Measurements from ENCODE around the gene NRXN3. TPM values are rescaled to one million over a fixed set of nuclear protein-coding genes. Genes with fewer than 3 reads are reported as not detected.

The NRXN3 gene
- total and polyA plus RNA-seq, 2 experiments from 2014 or later, result 1.0 to 1.8 TPM

DNA sequence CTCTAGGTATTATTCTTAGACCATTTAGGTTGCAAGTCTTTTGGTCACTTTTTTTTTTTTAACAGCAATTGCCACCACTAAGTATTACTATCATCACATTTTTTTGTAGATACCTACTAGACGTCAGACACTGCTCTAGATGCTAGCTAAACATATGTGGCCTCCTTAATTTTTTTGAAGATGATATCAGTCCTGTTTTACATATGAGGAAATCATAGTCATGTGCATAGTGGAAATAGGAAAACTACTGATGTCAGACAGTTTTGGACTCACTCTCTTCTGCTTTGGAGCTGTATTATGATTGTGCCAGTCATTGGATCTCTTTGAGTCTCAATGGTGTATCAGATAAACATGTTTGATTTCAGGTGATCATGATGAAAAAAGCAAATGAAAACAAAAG is 1736.8 kb downstream of the NRXN3 start:
- Histone ChIP-seq H3K79me2 (replicated peaks; ENCODE audit: insufficient read depth) (no peaks in the 10 kb centered on the region), H3K4me2 (no peak overlapping the region), H3K36me3 (ENCODE audit: insufficient read depth) (no peaks in the 10 kb centered on the region), H3K4me3 (no peak overlapping the region), H3K27ac (ENCODE audit: low read depth) (no peak overlapping the region), H3K27me3 (ENCODE audit: insufficient read depth) (no peaks in the 10 kb centered on the region), H3K9me2 (ENCODE audit: insufficient read depth) (no peaks in the 10 kb centered on the region), H2AFZ (no peak overlapping the region), H3K4me1 (ENCODE audit: insufficient read depth) (0 out of 2 replicates have a peak, but pooled peaks cover 7% of the 10 kb centered on the region), H3F3A (replicated peaks; ENCODE audit: low read depth) (no peaks in the 10 kb centered on the region), H4K20me1 (replicated peaks; ENCODE audit: insufficient read depth) (no peaks in the 10 kb centered on the region)
- H3K4me3 Mint-ChIP-seq, result no peak overlapping the region
- no peaks in the 10 kb centered on the region for H3K27me3 Mint-ChIP-seq (ENCODE audit: insufficient read depth, low read depth, poor library complexity)
- peaks cover 2% of the 10 kb centered on the region; the same call in 1 of the 3 replicates for H3K4me1 Mint-ChIP-seq
- DNase-seq (ENCODE audit: low spot score) (no peak), ATAC-seq (no peak)
- H3K27ac Mint-ChIP-seq, result no peak overlapping the region
- TF ChIP-seq, protein P1, sequence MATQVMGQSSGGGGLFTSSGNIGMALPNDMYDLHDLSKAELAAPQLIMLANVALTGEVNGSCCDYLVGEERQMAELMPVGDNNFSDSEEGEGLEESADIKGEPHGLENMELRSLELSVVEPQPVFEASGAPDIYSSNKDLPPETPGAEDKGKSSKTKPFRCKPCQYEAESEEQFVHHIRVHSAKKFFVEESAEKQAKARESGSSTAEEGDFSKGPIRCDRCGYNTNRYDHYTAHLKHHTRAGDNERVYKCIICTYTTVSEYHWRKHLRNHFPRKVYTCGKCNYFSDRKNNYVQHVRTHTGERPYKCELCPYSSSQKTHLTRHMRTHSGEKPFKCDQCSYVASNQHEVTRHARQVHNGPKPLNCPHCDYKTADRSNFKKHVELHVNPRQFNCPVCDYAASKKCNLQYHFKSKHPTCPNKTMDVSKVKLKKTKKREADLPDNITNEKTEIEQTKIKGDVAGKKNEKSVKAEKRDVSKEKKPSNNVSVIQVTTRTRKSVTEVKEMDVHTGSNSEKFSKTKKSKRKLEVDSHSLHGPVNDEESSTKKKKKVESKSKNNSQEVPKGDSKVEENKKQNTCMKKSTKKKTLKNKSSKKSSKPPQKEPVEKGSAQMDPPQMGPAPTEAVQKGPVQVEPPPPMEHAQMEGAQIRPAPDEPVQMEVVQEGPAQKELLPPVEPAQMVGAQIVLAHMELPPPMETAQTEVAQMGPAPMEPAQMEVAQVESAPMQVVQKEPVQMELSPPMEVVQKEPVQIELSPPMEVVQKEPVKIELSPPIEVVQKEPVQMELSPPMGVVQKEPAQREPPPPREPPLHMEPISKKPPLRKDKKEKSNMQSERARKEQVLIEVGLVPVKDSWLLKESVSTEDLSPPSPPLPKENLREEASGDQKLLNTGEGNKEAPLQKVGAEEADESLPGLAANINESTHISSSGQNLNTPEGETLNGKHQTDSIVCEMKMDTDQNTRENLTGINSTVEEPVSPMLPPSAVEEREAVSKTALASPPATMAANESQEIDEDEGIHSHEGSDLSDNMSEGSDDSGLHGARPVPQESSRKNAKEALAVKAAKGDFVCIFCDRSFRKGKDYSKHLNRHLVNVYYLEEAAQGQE (IDR thresholded peaks at IDR 0.05; ENCODE audit: unreplicated experiment), result no peak
- no peak for TF ChIP-seq ZNF331 (CRISPR knock-in tag; IDR thresholded peaks at IDR 0.05; ENCODE audit: low read depth)
- TF ChIP-seq POLR2AphosphoS5 (IDR thresholded peaks at IDR 0.05; ENCODE audit: low read depth), result no peak
- TF ChIP-seq, protein P2, sequence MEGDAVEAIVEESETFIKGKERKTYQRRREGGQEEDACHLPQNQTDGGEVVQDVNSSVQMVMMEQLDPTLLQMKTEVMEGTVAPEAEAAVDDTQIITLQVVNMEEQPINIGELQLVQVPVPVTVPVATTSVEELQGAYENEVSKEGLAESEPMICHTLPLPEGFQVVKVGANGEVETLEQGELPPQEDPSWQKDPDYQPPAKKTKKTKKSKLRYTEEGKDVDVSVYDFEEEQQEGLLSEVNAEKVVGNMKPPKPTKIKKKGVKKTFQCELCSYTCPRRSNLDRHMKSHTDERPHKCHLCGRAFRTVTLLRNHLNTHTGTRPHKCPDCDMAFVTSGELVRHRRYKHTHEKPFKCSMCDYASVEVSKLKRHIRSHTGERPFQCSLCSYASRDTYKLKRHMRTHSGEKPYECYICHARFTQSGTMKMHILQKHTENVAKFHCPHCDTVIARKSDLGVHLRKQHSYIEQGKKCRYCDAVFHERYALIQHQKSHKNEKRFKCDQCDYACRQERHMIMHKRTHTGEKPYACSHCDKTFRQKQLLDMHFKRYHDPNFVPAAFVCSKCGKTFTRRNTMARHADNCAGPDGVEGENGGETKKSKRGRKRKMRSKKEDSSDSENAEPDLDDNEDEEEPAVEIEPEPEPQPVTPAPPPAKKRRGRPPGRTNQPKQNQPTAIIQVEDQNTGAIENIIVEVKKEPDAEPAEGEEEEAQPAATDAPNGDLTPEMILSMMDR (conservative IDR thresholded peaks at IDR 0.05; ENCODE audit: low read depth in 2 of 2), result no peak
- no peak for TF ChIP-seq CREB1 (CRISPR knock-in tag; IDR thresholded peaks at IDR 0.05; ENCODE audit: low read depth)
- TF ChIP-seq, protein P3, sequence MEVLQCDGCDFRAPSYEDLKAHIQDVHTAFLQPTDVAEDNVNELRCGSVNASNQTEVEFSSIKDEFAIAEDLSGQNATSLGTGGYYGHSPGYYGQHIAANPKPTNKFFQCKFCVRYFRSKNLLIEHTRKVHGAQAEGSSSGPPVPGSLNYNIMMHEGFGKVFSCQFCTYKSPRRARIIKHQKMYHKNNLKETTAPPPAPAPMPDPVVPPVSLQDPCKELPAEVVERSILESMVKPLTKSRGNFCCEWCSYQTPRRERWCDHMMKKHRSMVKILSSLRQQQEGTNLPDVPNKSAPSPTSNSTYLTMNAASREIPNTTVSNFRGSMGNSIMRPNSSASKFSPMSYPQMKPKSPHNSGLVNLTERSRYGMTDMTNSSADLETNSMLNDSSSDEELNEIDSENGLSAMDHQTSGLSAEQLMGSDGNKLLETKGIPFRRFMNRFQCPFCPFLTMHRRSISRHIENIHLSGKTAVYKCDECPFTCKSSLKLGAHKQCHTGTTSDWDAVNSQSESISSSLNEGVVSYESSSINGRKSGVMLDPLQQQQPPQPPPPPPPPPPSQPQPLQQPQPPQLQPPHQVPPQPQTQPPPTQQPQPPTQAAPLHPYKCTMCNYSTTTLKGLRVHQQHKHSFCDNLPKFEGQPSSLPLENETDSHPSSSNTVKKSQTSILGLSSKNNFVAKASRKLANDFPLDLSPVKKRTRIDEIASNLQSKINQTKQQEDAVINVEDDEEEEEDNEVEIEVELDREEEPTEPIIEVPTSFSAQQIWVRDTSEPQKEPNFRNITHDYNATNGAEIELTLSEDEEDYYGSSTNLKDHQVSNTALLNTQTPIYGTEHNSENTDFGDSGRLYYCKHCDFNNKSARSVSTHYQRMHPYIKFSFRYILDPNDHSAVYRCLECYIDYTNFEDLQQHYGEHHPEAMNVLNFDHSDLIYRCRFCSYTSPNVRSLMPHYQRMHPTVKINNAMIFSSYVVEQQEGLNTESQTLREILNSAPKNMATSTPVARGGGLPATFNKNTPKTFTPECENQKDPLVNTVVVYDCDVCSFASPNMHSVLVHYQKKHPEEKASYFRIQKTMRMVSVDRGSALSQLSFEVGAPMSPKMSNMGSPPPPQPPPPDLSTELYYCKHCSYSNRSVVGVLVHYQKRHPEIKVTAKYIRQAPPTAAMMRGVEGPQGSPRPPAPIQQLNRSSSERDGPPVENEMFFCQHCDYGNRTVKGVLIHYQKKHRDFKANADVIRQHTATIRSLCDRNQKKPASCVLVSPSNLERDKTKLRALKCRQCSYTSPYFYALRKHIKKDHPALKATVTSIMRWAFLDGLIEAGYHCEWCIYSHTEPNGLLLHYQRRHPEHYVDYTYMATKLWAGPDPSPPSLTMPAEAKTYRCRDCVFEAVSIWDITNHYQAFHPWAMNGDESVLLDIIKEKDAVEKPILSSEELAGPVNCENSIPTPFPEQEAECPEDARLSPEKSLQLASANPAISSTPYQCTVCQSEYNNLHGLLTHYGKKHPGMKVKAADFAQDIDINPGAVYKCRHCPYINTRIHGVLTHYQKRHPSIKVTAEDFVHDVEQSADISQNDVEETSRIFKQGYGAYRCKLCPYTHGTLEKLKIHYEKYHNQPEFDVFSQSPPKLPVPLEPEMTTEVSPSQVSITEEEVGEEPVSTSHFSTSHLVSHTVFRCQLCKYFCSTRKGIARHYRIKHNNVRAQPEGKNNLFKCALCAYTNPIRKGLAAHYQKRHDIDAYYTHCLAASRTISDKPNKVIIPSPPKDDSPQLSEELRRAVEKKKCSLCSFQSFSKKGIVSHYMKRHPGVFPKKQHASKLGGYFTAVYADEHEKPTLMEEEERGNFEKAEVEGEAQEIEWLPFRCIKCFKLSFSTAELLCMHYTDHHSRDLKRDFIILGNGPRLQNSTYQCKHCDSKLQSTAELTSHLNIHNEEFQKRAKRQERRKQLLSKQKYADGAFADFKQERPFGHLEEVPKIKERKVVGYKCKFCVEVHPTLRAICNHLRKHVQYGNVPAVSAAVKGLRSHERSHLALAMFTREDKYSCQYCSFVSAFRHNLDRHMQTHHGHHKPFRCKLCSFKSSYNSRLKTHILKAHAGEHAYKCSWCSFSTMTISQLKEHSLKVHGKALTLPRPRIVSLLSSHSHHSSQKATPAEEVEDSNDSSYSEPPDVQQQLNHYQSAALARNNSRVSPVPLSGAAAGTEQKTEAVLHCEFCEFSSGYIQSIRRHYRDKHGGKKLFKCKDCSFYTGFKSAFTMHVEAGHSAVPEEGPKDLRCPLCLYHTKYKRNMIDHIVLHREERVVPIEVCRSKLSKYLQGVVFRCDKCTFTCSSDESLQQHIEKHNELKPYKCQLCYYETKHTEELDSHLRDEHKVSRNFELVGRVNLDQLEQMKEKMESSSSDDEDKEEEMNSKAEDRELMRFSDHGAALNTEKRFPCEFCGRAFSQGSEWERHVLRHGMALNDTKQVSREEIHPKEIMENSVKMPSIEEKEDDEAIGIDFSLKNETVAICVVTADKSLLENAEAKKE (CRISPR knock-in tag; IDR thresholded peaks at IDR 0.05), result no peak
- TF ChIP-seq EZH2phosphoT487 (IDR thresholded peaks at IDR 0.05; ENCODE audit: unreplicated experiment), result no peak
- TF ChIP-seq JUNB (IDR thresholded peaks at IDR 0.05; ENCODE audit: unreplicated experiment), result no peak
- TF ChIP-seq ZNF114 (CRISPR knock-in tag; IDR thresholded peaks at IDR 0.05), result no peak
- no peak for TF ChIP-seq STAT1 (IDR thresholded peaks at IDR 0.05; ENCODE audit: unreplicated experiment)
- no peak for TF ChIP-seq EZH2 (IDR thresholded peaks at IDR 0.05; ENCODE audit: low read depth, unreplicated experiment)
- TF ChIP-seq, protein P4, sequence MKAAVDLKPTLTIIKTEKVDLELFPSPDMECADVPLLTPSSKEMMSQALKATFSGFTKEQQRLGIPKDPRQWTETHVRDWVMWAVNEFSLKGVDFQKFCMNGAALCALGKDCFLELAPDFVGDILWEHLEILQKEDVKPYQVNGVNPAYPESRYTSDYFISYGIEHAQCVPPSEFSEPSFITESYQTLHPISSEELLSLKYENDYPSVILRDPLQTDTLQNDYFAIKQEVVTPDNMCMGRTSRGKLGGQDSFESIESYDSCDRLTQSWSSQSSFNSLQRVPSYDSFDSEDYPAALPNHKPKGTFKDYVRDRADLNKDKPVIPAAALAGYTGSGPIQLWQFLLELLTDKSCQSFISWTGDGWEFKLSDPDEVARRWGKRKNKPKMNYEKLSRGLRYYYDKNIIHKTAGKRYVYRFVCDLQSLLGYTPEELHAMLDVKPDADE (IDR thresholded peaks at IDR 0.05), result no peak
- no peak for TF ChIP-seq NANOG (IDR thresholded peaks at IDR 0.05; ENCODE audit: borderline replicate concordance)
- H3K36me3 Mint-ChIP-seq (ENCODE audit: low read depth), result no peaks in the 10 kb centered on the region
- no peaks in the 10 kb centered on the region for H3K9me3 Mint-ChIP-seq

Measured in GM23338 (cell line).